HG03575 (cell line): ENCODE data around the gene CDK6.
A peak's percentile ranks its signal among the peaks of the same experiment; 100 is the strongest.
"Not testable (repeated sequence)": the region's sequence is repeated elsewhere in the genome, so short reads cannot be mapped to it uniquely, and the experiment has no call there.

Experiments used
- ATAC-seq: cut with Tn5 transposase; IDR thresholded peaks from one replicate; pipeline ENCODE4 v1.9.1; 2021; ENCODE audit not compliant: unreplicated experiment, insufficient number of reproducible peaks, low FRiP score; ENCODE audit errors: extremely low read depth

CDK6 gene

GRCh38 chr7:92769844-92770243 is 66.5 kb downstream of the CDK6 start:
- ATAC-seq: no peak

- ATAC-seq: no peak
Observed at GRCh38 chr7:92769394-92769699, 67.0 kb downstream of the CDK6 start.

- peak; percentile 87 for ATAC-seq
Observed at GRCh38 chr7:92768501-92769393, 67.6 kb downstream of the CDK6 start.

- no peak for ATAC-seq
Observed at GRCh38 chr7:92767437-92767836, 68.9 kb downstream of the CDK6 start.

GRCh38 chr7:92766461-92767003 is 69.8 kb downstream of the CDK6 start:
- ATAC-seq: no peak

- no peak for ATAC-seq
Observed at GRCh38 chr7:92765725-92766124, 70.6 kb downstream of the CDK6 start.

GRCh38 chr7:92763636-92764423 is 72.5 kb downstream of the CDK6 start:
- no peak for ATAC-seq

GRCh38 chr7:92762851-92763250 is 73.5 kb downstream of the CDK6 start:
- ATAC-seq: no peak

GRCh38 chr7:92761391-92762097 is 74.8 kb downstream of the CDK6 start:
- ATAC-seq: no peak

GRCh38 chr7:92758796-92759431 is 77.5 kb downstream of the CDK6 start:
- ATAC-seq: no peak

- ATAC-seq: not testable (repeated sequence)
Observed at GRCh38 chr7:92757311-92757910, 79.0 kb downstream of the CDK6 start.

GRCh38 chr7:92755680-92756079 is 80.7 kb downstream of the CDK6 start:
- ATAC-seq: no peak

GRCh38 chr7:92754919-92755581 is 81.3 kb downstream of the CDK6 start:
- ATAC-seq: no peak

- ATAC-seq: no peak
Observed at GRCh38 chr7:92753614-92754013, 82.8 kb downstream of the CDK6 start.

GRCh38 chr7:92751902-92752901 is 84.2 kb downstream of the CDK6 start:
- ATAC-seq: no peak

- ATAC-seq: no peak
Observed at GRCh38 chr7:92750946-92751345, 85.4 kb downstream of the CDK6 start.

- ATAC-seq: no peak
Observed at GRCh38 chr7:92750447-92750839, 85.9 kb downstream of the CDK6 start.
